Measurements from ENCODE around the gene OR2T6. TPM values are rescaled to one million over a fixed set of nuclear protein-coding genes. Genes with fewer than 3 reads are reported as not detected.

OR2T6 gene
- total RNA-seq (not detected), polyA plus RNA-seq (not detected)
- long read RNA-seq, donor 1 = 0 reads
- long read RNA-seq, donor 2 = 0 reads
- long read RNA-seq, donor 3 = 0 reads

- no peak for TF ChIP-seq CTCF (IDR thresholded peaks at IDR 0.05)
- no peak for TF ChIP-seq POLR2A (IDR thresholded peaks at IDR 0.05)
- Histone ChIP-seq H3K36me3 (no peaks in the 10 kb centered on the region), H3K4me1 (no peaks in the 10 kb centered on the region), H3K4me3 (no peak within 1 kb of the TSS), H3K27me3 (no peaks in the 10 kb centered on the region), H3K27ac (no peak within 1 kb of the TSS), H3K9me3 (peaks cover 0 to 13% (median 0%) of the 10 kb centered on the region in 12 donors)
- intact Hi-C loops (cut with DNase I) = no loop called here
- ATAC-seq (no peak), DNase-seq (no peak)
Measured at GRCh38 chr1:248375446-248375845, at the start of gene OR2T6. TSS of gene OR2T6 (plus strand) at chr1:248375746. CDS start at chr1:248387609, 11,863 bp downstream.

GRCh38 chr1:248343451-248343850 is 32.1 kb upstream of the OR2T6 start:
- Histone ChIP-seq H3K27me3 (no peaks in the 10 kb centered on the region), H3K27ac (no peak overlapping the region), H3K9me3 (no peaks in the 10 kb centered on the region), H3K4me1 (no peaks in the 10 kb centered on the region), H3K36me3 (no peaks in the 10 kb centered on the region), H3K4me3 (no peak overlapping the region)
- 39 to 48% (median 43%) methylated on average over 3 of the region's 3 CpGs for WGBS, 4 donors
- intact Hi-C loops (cut with DNase I) = no loop called here
- no peak for DNase-seq
- TF ChIP-seq CTCF (IDR thresholded peaks at IDR 0.05) (no peak), POLR2A (IDR thresholded peaks at IDR 0.05) (no peak)
- ATAC-seq = no peak

GRCh38 chr1:248348475-248348874 is 27.1 kb upstream of the OR2T6 start, which contains the start of gene OR14C36:
TSS of gene OR14C36 (plus strand) at chr1:248348775. CDS start at chr1:248348775, 0 bp downstream.
- no peak within 1 kb of the TSS for H3K27ac ChIP-seq
- DNase-seq (no peak), ATAC-seq (no peak)
- H3K9me3 ChIP-seq = no peaks in the 10 kb centered on the region
- no peaks in the 10 kb centered on the region for H3K36me3 ChIP-seq
- H3K27me3 ChIP-seq = no peaks in the 10 kb centered on the region
- H3K4me1 ChIP-seq = no peaks in the 10 kb centered on the region
- intact Hi-C loops (cut with DNase I) = no loop called here
- WGBS, 4 donors = 55 to 67% (median 60%) methylated on average over 4 of the region's 4 CpGs
- H3K4me3 ChIP-seq = no peak within 1 kb of the TSS
- TF ChIP-seq POLR2A (IDR thresholded peaks at IDR 0.05) = no peak

GRCh38 chr1:248359415-248359814 is 16.1 kb upstream of the OR2T6 start:
- H3K27ac ChIP-seq = no peak overlapping the region

More at GRCh38 chr1:248359415-248359814, 16.1 kb upstream of the OR2T6 start:
- ATAC-seq (no peak), DNase-seq (no peak)
- WGBS, 4 donors = 63 to 76% (median 68%) methylated on average over 3 of the region's 3 CpGs
- Histone ChIP-seq H3K9me3 (peaks cover 0 to 11% (median 0%) of the 10 kb centered on the region in 12 donors), H3K36me3 (no peaks in the 10 kb centered on the region), H3K4me3 (no peak overlapping the region), H3K4me1 (no peaks in the 10 kb centered on the region), H3K27me3 (no peaks in the 10 kb centered on the region)
- TF ChIP-seq POLR2A (IDR thresholded peaks at IDR 0.05) = no peak
- TF ChIP-seq CTCF (IDR thresholded peaks at IDR 0.05) = no peak
- intact Hi-C loops (cut with DNase I) = no loop called here
